GM12865 (cell line): ENCODE data around the gene ZBTB18.

Source experiments
- DNase-seq: peaks from one replicate; pipeline ENCODE4 v3.0.0; 2010; ENCODE audit warnings: low read depth
- H3K4me3 ChIP-seq: 2 replicates; pipeline ENCODE4 v1.5.1; 2011; ENCODE audit warnings: mild to moderate bottlenecking, low read depth, low read length, control low read depth
- CTCF ChIP-seq: IDR thresholded peaks from 2 replicates; pipeline ENCODE4 v1.5.1; 2011; ENCODE audit warnings: low read length, control low read depth, low read depth, inconsistent platforms; ENCODE audit not compliant: insufficient read depth; ENCODE audit errors: missing control alignments

Gene ZBTB18

GRCh38 chr1:244092293-244092963 is 41.3 kb downstream of the ZBTB18 start:
- DNase-seq, result no peak
- H3K4me3 ChIP-seq, result no peak overlapping the region
- TF ChIP-seq CTCF, result no peak

GRCh38 chr1:244092964-244093638 is 42.0 kb downstream of the ZBTB18 start:
- TF ChIP-seq CTCF, result no peak
- no peak overlapping the region for H3K4me3 ChIP-seq
- no peak for DNase-seq

- TF ChIP-seq CTCF, result no peak
- no peak for DNase-seq
- no peak overlapping the region for H3K4me3 ChIP-seq
These were observed 43.9 kb downstream of the ZBTB18 start for GRCh38 chr1:244094880-244095528.

- H3K4me3 ChIP-seq, result no peak overlapping the region
- TF ChIP-seq CTCF, result no peak
- DNase-seq, result no peak
These were observed 44.4 kb downstream of the ZBTB18 start for GRCh38 chr1:244095529-244095911.

GRCh38 chr1:244096066-244096610 is 45.1 kb downstream of the ZBTB18 start:
- H3K4me3 ChIP-seq, result no peak overlapping the region
- no peak for DNase-seq
- TF ChIP-seq CTCF, result no peak

GRCh38 chr1:244096691-244097090 is 45.6 kb downstream of the ZBTB18 start:
- no peak for TF ChIP-seq CTCF
- DNase-seq, result no peak
- no peak overlapping the region for H3K4me3 ChIP-seq
